GM23338 (cell line): ENCODE data around the gene AP1M2. TPM values are rescaled to one million over a fixed set of nuclear protein-coding genes. Genes with fewer than 3 reads are reported as not detected.

Experiments
- ATAC-seq: fragments of 200-7000 bp; cut with Tn5 transposase; 3 replicates; pipeline ENCODE4 v1.9.1; 2020
- DNase-seq: peaks from one replicate; pipeline ENCODE4 v3.0.0-alpha.2; 2015; ENCODE audit warnings: low spot score
- H2AFZ ChIP-seq: fragments of 200-600 bp; sonication (generic); 2 replicates; pipeline ENCODE4 v1.8.0; 2016; ENCODE audit warnings: antibody characterized with exemption, mild to moderate bottlenecking, moderate library complexity
- H3F3A ChIP-seq: fragments of 200-600 bp; sonication (generic); replicated peaks from 2 replicates; pipeline ENCODE4 v1.8.0; 2017; ENCODE audit warnings: antibody characterized with exemption, mixed run types, low read depth
- H3K27ac ChIP-seq: fragments of 200-600 bp; sonication (generic); 2 replicates; pipeline ENCODE4 v1.6.1; 2016; ENCODE audit warnings: low read depth
- H3K27me3 ChIP-seq: fragments of 200-600 bp; sonication (generic); 2 replicates; pipeline ENCODE4 v1.8.0; 2016; ENCODE audit warnings: mild to moderate bottlenecking, mixed run types, moderate library complexity; ENCODE audit not compliant: insufficient read depth
- H3K36me3 ChIP-seq: fragments of 200-600 bp; sonication (generic); 2 replicates; pipeline ENCODE4 v1.8.0; 2016; ENCODE audit warnings: mild to moderate bottlenecking; ENCODE audit not compliant: insufficient read depth
- H3K4me1 ChIP-seq: fragments of 200-600 bp; sonication (generic); 2 replicates; pipeline ENCODE4 v1.8.0; 2016; ENCODE audit warnings: mild to moderate bottlenecking, moderate library complexity; ENCODE audit not compliant: insufficient read depth
- H3K4me2 ChIP-seq: fragments of 200-600 bp; sonication (generic); 2 replicates; pipeline ENCODE4 v1.7.1; 2017; ENCODE audit warnings: mixed run types
- H3K4me3 ChIP-seq: fragments of 200-600 bp; sonication (generic); 2 replicates; pipeline ENCODE4 v1.6.1; 2016; ENCODE audit warnings: mixed run types
- H3K79me2 ChIP-seq: fragments of 200-600 bp; sonication (generic); replicated peaks from 2 replicates; pipeline ENCODE4 v1.8.0; 2017; ENCODE audit warnings: mild to moderate bottlenecking; ENCODE audit not compliant: insufficient read depth
- H3K9me2 ChIP-seq: fragments of 200-600 bp; sonication (generic); 2 replicates; pipeline ENCODE4 v1.8.0; 2017; ENCODE audit not compliant: insufficient read depth
- H4K20me1 ChIP-seq: fragments of 200-600 bp; sonication (generic); replicated peaks from 2 replicates; pipeline ENCODE4 v1.8.0; 2017; ENCODE audit warnings: mild to moderate bottlenecking; ENCODE audit not compliant: insufficient read depth
- H3K27ac Mint-ChIP-seq: 2 replicates; pipeline ENCODE4 v1.8.0; 2020; ENCODE audit warnings: inconsistent platforms, mild to moderate bottlenecking, moderate library complexity, mixed read lengths
- H3K27me3 Mint-ChIP-seq: 3 replicates; pipeline ENCODE4 v1.8.0; 2022; ENCODE audit warnings: low read depth, mild to moderate bottlenecking, moderate library complexity, mixed read lengths, inconsistent platforms; ENCODE audit not compliant: insufficient read depth, poor library complexity
- H3K36me3 Mint-ChIP-seq: 3 replicates; pipeline ENCODE4 v1.8.0; 2021; ENCODE audit warnings: low read depth, mild to moderate bottlenecking, inconsistent platforms, moderate library complexity, mixed read lengths
- H3K4me1 Mint-ChIP-seq: 3 replicates; pipeline ENCODE4 v1.8.0; 2020; ENCODE audit warnings: mild to moderate bottlenecking, inconsistent platforms, mixed read lengths
- H3K4me3 Mint-ChIP-seq: 3 replicates; pipeline ENCODE4 v1.8.0; 2021; ENCODE audit warnings: moderate library complexity, mild to moderate bottlenecking, inconsistent platforms, mixed read lengths
- H3K9me3 Mint-ChIP-seq: 3 replicates; pipeline ENCODE4 v1.8.0; 2020; ENCODE audit warnings: moderate library complexity, mild to moderate bottlenecking, inconsistent platforms, mixed read lengths
- EZH2 ChIP-seq: fragments of 200-600 bp; sonication (generic); IDR thresholded peaks from one replicate; pipeline ENCODE4 v1.8.0; 2017; ENCODE audit warnings: antibody characterized with exemption, mild to moderate bottlenecking, low read depth; ENCODE audit not compliant: unreplicated experiment
- NANOG ChIP-seq: IDR thresholded peaks from 2 replicates; pipeline ENCODE4 v1.6.1; 2016; ENCODE audit warnings: antibody characterized with exemption, borderline replicate concordance
- POLR2AphosphoS5 ChIP-seq: IDR thresholded peaks from 2 replicates; pipeline ENCODE4 v1.6.1; 2016; ENCODE audit warnings: antibody characterized with exemption, low read depth
- polyA plus RNA-seq: library from polyadenylated mRNA; unstranded; fragments of >200 nt; fragmentation: Nextera tagmentation; extraction: Ambion mirVana; gene quantifications from 2 replicates; pipeline ENCODE4 v1.2.1, GENCODE V29; 2016
- total RNA-seq: library from RNA; depleted of rRNA; stranded (reverse); fragments of >200 nt; shearing (Covaris generic); gene quantifications from 2 replicates; pipeline ENCODE4 v1.2.3, GENCODE V29; 2014
- TF ChIP-seq, protein P1 (sequence below): fragments of 250-450 bp; sonication (Bioruptor Pico); IDR thresholded peaks from 2 replicates; pipeline ENCODE4 v1.5.0; 2020; ENCODE audit warnings: mild to moderate bottlenecking, moderate library complexity
- TF ChIP-seq, protein P2 (sequence below): IDR thresholded peaks from one replicate; pipeline ENCODE4 v1.6.1; 2018; ENCODE audit warnings: antibody characterized with exemption; ENCODE audit not compliant: unreplicated experiment
- TF ChIP-seq, protein P3 (sequence below): IDR thresholded peaks from 2 replicates; pipeline ENCODE4 v1.6.1; 2016; ENCODE audit warnings: antibody characterized with exemption

The AP1M2 gene
- total and polyA plus RNA-seq, 2 experiments from 2014 or later = 128 to 165 TPM

DNA sequence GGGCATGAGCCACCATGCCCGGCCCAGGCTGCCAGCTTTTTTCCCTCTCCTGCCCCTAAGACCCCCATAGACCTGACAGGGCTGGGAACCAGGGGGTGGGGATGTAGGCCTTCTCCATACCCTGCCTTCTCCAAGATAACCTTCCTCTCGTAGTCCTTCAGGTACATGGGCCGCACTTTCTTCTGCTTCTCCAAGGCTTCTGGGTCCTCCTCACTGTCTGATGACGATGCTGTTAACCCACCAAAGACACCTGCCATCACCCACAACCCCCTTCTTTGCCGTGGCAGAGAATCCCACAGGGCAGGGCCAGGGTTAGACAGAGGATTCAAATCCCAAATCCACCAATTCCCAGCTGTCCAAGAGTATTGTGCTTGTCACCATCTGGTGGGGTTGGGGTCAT is 24.5 kb downstream of the AP1M2 start (continued):
- TF ChIP-seq, protein P1, sequence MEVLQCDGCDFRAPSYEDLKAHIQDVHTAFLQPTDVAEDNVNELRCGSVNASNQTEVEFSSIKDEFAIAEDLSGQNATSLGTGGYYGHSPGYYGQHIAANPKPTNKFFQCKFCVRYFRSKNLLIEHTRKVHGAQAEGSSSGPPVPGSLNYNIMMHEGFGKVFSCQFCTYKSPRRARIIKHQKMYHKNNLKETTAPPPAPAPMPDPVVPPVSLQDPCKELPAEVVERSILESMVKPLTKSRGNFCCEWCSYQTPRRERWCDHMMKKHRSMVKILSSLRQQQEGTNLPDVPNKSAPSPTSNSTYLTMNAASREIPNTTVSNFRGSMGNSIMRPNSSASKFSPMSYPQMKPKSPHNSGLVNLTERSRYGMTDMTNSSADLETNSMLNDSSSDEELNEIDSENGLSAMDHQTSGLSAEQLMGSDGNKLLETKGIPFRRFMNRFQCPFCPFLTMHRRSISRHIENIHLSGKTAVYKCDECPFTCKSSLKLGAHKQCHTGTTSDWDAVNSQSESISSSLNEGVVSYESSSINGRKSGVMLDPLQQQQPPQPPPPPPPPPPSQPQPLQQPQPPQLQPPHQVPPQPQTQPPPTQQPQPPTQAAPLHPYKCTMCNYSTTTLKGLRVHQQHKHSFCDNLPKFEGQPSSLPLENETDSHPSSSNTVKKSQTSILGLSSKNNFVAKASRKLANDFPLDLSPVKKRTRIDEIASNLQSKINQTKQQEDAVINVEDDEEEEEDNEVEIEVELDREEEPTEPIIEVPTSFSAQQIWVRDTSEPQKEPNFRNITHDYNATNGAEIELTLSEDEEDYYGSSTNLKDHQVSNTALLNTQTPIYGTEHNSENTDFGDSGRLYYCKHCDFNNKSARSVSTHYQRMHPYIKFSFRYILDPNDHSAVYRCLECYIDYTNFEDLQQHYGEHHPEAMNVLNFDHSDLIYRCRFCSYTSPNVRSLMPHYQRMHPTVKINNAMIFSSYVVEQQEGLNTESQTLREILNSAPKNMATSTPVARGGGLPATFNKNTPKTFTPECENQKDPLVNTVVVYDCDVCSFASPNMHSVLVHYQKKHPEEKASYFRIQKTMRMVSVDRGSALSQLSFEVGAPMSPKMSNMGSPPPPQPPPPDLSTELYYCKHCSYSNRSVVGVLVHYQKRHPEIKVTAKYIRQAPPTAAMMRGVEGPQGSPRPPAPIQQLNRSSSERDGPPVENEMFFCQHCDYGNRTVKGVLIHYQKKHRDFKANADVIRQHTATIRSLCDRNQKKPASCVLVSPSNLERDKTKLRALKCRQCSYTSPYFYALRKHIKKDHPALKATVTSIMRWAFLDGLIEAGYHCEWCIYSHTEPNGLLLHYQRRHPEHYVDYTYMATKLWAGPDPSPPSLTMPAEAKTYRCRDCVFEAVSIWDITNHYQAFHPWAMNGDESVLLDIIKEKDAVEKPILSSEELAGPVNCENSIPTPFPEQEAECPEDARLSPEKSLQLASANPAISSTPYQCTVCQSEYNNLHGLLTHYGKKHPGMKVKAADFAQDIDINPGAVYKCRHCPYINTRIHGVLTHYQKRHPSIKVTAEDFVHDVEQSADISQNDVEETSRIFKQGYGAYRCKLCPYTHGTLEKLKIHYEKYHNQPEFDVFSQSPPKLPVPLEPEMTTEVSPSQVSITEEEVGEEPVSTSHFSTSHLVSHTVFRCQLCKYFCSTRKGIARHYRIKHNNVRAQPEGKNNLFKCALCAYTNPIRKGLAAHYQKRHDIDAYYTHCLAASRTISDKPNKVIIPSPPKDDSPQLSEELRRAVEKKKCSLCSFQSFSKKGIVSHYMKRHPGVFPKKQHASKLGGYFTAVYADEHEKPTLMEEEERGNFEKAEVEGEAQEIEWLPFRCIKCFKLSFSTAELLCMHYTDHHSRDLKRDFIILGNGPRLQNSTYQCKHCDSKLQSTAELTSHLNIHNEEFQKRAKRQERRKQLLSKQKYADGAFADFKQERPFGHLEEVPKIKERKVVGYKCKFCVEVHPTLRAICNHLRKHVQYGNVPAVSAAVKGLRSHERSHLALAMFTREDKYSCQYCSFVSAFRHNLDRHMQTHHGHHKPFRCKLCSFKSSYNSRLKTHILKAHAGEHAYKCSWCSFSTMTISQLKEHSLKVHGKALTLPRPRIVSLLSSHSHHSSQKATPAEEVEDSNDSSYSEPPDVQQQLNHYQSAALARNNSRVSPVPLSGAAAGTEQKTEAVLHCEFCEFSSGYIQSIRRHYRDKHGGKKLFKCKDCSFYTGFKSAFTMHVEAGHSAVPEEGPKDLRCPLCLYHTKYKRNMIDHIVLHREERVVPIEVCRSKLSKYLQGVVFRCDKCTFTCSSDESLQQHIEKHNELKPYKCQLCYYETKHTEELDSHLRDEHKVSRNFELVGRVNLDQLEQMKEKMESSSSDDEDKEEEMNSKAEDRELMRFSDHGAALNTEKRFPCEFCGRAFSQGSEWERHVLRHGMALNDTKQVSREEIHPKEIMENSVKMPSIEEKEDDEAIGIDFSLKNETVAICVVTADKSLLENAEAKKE (CRISPR knock-in tag) = no peak
- no peak for TF ChIP-seq POLR2AphosphoS5

DNA sequence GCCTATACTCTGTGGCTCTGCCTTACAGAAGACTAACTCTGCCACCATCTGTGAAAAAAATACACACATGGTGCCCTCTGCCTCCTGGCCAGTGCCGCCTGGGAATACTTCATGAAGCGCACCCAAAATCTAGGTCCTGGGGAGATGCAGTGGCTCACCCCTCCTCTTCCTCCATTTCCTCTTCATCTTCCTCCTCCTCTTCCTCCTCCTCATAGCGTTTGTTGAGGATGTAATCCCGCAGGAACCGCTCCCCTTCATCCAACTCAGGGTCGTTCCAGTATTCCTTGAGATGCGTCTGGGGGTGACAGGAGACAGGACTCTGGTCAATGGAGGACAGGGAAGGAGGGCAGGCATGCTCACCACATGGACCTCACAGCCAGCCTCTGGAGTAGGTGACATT is 27.0 kb downstream of the AP1M2 start:
- no peak overlapping the region for H3K4me3 Mint-ChIP-seq
- no peak for ATAC-seq
- H3K36me3 Mint-ChIP-seq = peaks cover 71% of the 10 kb centered on the region
- peaks cover 12% of the 10 kb centered on the region for H3K79me2 ChIP-seq
- no peaks in the 10 kb centered on the region for H3K9me2 ChIP-seq
- H4K20me1 ChIP-seq = peaks cover 5% of the 10 kb centered on the region
- H3K4me3 ChIP-seq = no peak overlapping the region
- H3K4me2 ChIP-seq = no peak overlapping the region
- no peaks in the 10 kb centered on the region for H3K9me3 Mint-ChIP-seq
- peaks cover 15% of the 10 kb centered on the region for H3F3A ChIP-seq
- TF ChIP-seq, protein P2, sequence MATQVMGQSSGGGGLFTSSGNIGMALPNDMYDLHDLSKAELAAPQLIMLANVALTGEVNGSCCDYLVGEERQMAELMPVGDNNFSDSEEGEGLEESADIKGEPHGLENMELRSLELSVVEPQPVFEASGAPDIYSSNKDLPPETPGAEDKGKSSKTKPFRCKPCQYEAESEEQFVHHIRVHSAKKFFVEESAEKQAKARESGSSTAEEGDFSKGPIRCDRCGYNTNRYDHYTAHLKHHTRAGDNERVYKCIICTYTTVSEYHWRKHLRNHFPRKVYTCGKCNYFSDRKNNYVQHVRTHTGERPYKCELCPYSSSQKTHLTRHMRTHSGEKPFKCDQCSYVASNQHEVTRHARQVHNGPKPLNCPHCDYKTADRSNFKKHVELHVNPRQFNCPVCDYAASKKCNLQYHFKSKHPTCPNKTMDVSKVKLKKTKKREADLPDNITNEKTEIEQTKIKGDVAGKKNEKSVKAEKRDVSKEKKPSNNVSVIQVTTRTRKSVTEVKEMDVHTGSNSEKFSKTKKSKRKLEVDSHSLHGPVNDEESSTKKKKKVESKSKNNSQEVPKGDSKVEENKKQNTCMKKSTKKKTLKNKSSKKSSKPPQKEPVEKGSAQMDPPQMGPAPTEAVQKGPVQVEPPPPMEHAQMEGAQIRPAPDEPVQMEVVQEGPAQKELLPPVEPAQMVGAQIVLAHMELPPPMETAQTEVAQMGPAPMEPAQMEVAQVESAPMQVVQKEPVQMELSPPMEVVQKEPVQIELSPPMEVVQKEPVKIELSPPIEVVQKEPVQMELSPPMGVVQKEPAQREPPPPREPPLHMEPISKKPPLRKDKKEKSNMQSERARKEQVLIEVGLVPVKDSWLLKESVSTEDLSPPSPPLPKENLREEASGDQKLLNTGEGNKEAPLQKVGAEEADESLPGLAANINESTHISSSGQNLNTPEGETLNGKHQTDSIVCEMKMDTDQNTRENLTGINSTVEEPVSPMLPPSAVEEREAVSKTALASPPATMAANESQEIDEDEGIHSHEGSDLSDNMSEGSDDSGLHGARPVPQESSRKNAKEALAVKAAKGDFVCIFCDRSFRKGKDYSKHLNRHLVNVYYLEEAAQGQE = no peak
- TF ChIP-seq, protein P3, sequence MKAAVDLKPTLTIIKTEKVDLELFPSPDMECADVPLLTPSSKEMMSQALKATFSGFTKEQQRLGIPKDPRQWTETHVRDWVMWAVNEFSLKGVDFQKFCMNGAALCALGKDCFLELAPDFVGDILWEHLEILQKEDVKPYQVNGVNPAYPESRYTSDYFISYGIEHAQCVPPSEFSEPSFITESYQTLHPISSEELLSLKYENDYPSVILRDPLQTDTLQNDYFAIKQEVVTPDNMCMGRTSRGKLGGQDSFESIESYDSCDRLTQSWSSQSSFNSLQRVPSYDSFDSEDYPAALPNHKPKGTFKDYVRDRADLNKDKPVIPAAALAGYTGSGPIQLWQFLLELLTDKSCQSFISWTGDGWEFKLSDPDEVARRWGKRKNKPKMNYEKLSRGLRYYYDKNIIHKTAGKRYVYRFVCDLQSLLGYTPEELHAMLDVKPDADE = no peak
- TF ChIP-seq EZH2 (no peak), NANOG (no peak)
- H3K4me1 Mint-ChIP-seq = peaks cover 8% of the 10 kb centered on the region
- DNase-seq = no peak
- H2AFZ ChIP-seq = no peak overlapping the region
- H3K27ac ChIP-seq = no peak overlapping the region
- H3K27me3 ChIP-seq = no peaks in the 10 kb centered on the region
- H3K4me1 ChIP-seq = peaks cover 6% of the 10 kb centered on the region
- no peak overlapping the region for H3K27ac Mint-ChIP-seq
- H3K36me3 ChIP-seq = 0 out of 2 replicates have a peak, but pooled peaks cover 20% of the 10 kb centered on the region
- H3K27me3 Mint-ChIP-seq = peaks cover 6% of the 10 kb centered on the region
